ENCODE data around the gene EFNA5. TPM values are rescaled to one million over a fixed set of nuclear protein-coding genes. Genes with fewer than 3 reads are reported as not detected.

EFNA5 gene
- total RNA-seq, 1 experiment from 2014 or later, result 0.22 TPM

DNA sequence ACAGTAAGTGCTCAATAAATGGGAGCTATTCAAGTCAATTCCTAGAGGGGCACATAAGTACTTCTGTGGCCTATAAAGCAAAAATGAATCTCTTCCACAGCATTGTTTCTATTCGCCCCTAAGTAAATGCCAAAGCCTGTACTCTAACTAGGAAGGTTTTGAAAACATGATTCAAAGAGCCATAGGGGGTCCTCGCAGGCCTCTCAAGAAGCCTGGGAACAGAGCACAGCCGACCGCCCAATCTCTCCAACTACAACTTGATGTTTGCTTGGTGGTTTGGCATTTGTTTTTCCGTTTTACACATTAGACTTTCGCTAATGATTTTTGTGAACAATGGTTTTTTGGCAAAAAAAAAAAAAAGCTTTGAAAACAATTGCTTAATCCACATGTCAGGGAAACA, 19.4 kb downstream of the EFNA5 start:
- ChIA-PET RAD21 (ENCODE audit: low non-redundant PET in 1 of 2, low total read pairs in 2 of 2, uncharacterized antibody in 2 of 2, unreplicated experiment in 2 of 2) (no interaction called here), POLR2A (no interaction called here), CTCF (no interaction called here)
- no peak overlapping the region for H2AFZ ChIP-seq (ENCODE audit: low read depth, low read length, poor library complexity, severe bottlenecking)
- H4K20me1 ChIP-seq (ENCODE audit: insufficient read depth), result no peaks in the 10 kb centered on the region; the same call in 1 of the 2 replicates
- H3K9me3 ChIP-seq (ENCODE audit: control insufficient read depth in 1 of 2, insufficient read depth in 1 of 2, low read depth in 1 of 2, low read length in 2 of 2), result no peaks in the 10 kb centered on the region
- DNase-seq (ENCODE audit: low read depth, low spot score) (no peak), ATAC-seq (no peak)
- no peaks in the 10 kb centered on the region for H3K79me2 ChIP-seq (ENCODE audit: insufficient read depth, low read length)
- no peaks in the 10 kb centered on the region for H3K9me2 ChIP-seq (ENCODE audit: insufficient read depth)
- no TSS peak for BruUV-seq (replicated peaks)
- H3K27me3 ChIP-seq (ENCODE audit: insufficient read depth, low read length), result no peaks in the 10 kb centered on the region
- no peaks in the 10 kb centered on the region for H3K36me3 ChIP-seq (ENCODE audit: control insufficient read depth in 1 of 2, insufficient read depth in 2 of 2, low read length in 2 of 2)
- no peaks in the 10 kb centered on the region for H3K4me1 ChIP-seq (ENCODE audit: control insufficient read depth in 1 of 2, insufficient read depth in 2 of 2, low read length in 2 of 2)
- H3K4me2 ChIP-seq (ENCODE audit: low read length), result no peak overlapping the region
- no peak for TF ChIP-seq EZH2phosphoT487 (IDR thresholded peaks at IDR 0.05; ENCODE audit: borderline replicate concordance)
- no peak for TF ChIP-seq EGR1 (IDR thresholded peaks at IDR 0.05; ENCODE audit: low read depth)
- TF ChIP-seq ZFX (IDR thresholded peaks at IDR 0.05), result no peak
- TF ChIP-seq ZNF274 (IDR thresholded peaks at IDR 0.05; ENCODE audit: low read depth, low read length), result no peak
- TF ChIP-seq EZH2 (IDR thresholded peaks at IDR 0.05), result no peak
- no peak for TF ChIP-seq SIN3A (IDR thresholded peaks at IDR 0.05; ENCODE audit: low read depth)
- TF ChIP-seq ELF1 (IDR thresholded peaks at IDR 0.05; ENCODE audit: borderline replicate concordance, low read depth), result no peak
- TF ChIP-seq, protein P1, sequence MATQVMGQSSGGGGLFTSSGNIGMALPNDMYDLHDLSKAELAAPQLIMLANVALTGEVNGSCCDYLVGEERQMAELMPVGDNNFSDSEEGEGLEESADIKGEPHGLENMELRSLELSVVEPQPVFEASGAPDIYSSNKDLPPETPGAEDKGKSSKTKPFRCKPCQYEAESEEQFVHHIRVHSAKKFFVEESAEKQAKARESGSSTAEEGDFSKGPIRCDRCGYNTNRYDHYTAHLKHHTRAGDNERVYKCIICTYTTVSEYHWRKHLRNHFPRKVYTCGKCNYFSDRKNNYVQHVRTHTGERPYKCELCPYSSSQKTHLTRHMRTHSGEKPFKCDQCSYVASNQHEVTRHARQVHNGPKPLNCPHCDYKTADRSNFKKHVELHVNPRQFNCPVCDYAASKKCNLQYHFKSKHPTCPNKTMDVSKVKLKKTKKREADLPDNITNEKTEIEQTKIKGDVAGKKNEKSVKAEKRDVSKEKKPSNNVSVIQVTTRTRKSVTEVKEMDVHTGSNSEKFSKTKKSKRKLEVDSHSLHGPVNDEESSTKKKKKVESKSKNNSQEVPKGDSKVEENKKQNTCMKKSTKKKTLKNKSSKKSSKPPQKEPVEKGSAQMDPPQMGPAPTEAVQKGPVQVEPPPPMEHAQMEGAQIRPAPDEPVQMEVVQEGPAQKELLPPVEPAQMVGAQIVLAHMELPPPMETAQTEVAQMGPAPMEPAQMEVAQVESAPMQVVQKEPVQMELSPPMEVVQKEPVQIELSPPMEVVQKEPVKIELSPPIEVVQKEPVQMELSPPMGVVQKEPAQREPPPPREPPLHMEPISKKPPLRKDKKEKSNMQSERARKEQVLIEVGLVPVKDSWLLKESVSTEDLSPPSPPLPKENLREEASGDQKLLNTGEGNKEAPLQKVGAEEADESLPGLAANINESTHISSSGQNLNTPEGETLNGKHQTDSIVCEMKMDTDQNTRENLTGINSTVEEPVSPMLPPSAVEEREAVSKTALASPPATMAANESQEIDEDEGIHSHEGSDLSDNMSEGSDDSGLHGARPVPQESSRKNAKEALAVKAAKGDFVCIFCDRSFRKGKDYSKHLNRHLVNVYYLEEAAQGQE (IDR thresholded peaks at IDR 0.05; ENCODE audit: low read depth), result no peak
- no peak overlapping the region for H3K9ac ChIP-seq (ENCODE audit: low read length)
- intact Hi-C loops (cut with micrococcal nuclease), result no loop called here
- no peak overlapping the region for H3K4me3 ChIP-seq (replicated peaks in 1 of 2; ENCODE audit: low read depth in 1 of 2, low read length in 2 of 2)
- H3K27ac ChIP-seq (ENCODE audit: low read depth, low read length), result no peak overlapping the region
